Trophoblast cell (in vitro differentiated cells and primary cell): ENCODE measurements around the gene CARM1.

Experiments used
- DNase-seq, 2 donors: peaks; one replicate each; pipeline ENCODE4 v3.0.0-alpha.2; 2016
- H2AFZ ChIP-seq: 2 replicates; pipeline ENCODE4 v1.6.1; 2013; ENCODE audit warnings: low read length, moderate library complexity, mild to moderate bottlenecking; ENCODE audit not compliant: insufficient read depth, poor library complexity
- H2AK5ac ChIP-seq: 2 replicates; pipeline ENCODE4 v1.6.1; 2013; ENCODE audit warnings: mild to moderate bottlenecking, low read length
- H2BK120ac ChIP-seq: 2 replicates; pipeline ENCODE4 v1.6.1; 2013; ENCODE audit warnings: low read length, mild to moderate bottlenecking, moderate library complexity; ENCODE audit not compliant: insufficient read depth, poor library complexity
- H2BK12ac ChIP-seq: 2 replicates; pipeline ENCODE4 v1.6.1; 2013; ENCODE audit warnings: mild to moderate bottlenecking, low read length, moderate library complexity
- H2BK5ac ChIP-seq: 2 replicates; pipeline ENCODE4 v1.6.1; 2013; ENCODE audit warnings: low read length, low read depth, moderate library complexity, mild to moderate bottlenecking; ENCODE audit not compliant: poor library complexity
- H3K14ac ChIP-seq: 2 replicates; pipeline ENCODE4 v1.6.1; 2013; ENCODE audit warnings: mild to moderate bottlenecking, low read length
- H3K18ac ChIP-seq: 2 replicates; pipeline ENCODE4 v1.6.1; 2013; ENCODE audit warnings: mild to moderate bottlenecking, low read length
- H3K23ac ChIP-seq: 2 replicates; pipeline ENCODE4 v1.6.1; 2013; ENCODE audit warnings: low read length
- H3K27ac ChIP-seq: 2 replicates; pipeline ENCODE4 v1.5.1; 2013; ENCODE audit warnings: low read depth, mild to moderate bottlenecking, inconsistent platforms, low read length, moderate library complexity
- H3K27me3 ChIP-seq: 2 replicates; pipeline ENCODE4 v1.6.1; 2013; ENCODE audit warnings: inconsistent platforms, mild to moderate bottlenecking, low read length, moderate library complexity; ENCODE audit not compliant: insufficient read depth
- H3K36me3 ChIP-seq, 2 experiments: 1 replicate in 1 of 2; 2 replicates in 1 of 2; pipeline ENCODE4 v1.6.1; 2013; ENCODE audit warnings: low read length in 2 of 2, mild to moderate bottlenecking in 2 of 2, moderate library complexity in 1 of 2; ENCODE audit not compliant: insufficient read depth in 2 of 2, control insufficient read depth in 1 of 2
- H3K4ac ChIP-seq: 2 replicates; pipeline ENCODE4 v1.6.1; 2013; ENCODE audit warnings: low read depth, mild to moderate bottlenecking, low read length, moderate library complexity
- H3K4me1 ChIP-seq, 2 experiments: 1 replicate in 1 of 2; 2 replicates in 1 of 2; pipeline ENCODE4 v1.6.1; 2013; ENCODE audit warnings: low read length in 2 of 2, mild to moderate bottlenecking in 2 of 2, moderate library complexity in 1 of 2; ENCODE audit not compliant: insufficient read depth in 2 of 2, control insufficient read depth in 1 of 2
- H3K4me2 ChIP-seq: 2 replicates; pipeline ENCODE4 v1.6.1; 2013; ENCODE audit warnings: inconsistent platforms, mild to moderate bottlenecking, low read length, moderate library complexity
- H3K4me3 ChIP-seq: 2 replicates; pipeline ENCODE4 v1.5.1; 2013; ENCODE audit warnings: mild to moderate bottlenecking, low read depth, low read length, inconsistent platforms
- H3K79me1 ChIP-seq: one replicate; pipeline ENCODE4 v1.6.1; 2013; ENCODE audit warnings: low read length
- H3K79me2 ChIP-seq: 2 replicates; pipeline ENCODE4 v1.6.1; 2013; ENCODE audit warnings: low read length, mild to moderate bottlenecking; ENCODE audit not compliant: control insufficient read depth, insufficient read depth, poor library complexity
- H3K9ac ChIP-seq: 2 replicates; pipeline ENCODE4 v1.6.1; 2013; ENCODE audit warnings: mild to moderate bottlenecking, low read length
- H3K9me3 ChIP-seq: 2 replicates; pipeline ENCODE4 v1.6.1; 2013; ENCODE audit warnings: low read depth, mild to moderate bottlenecking, control low read depth, inconsistent platforms, low read length; ENCODE audit not compliant: insufficient read depth
- H4K12ac ChIP-seq: 2 replicates; pipeline ENCODE4 v1.6.1; 2013; ENCODE audit warnings: low read depth, mild to moderate bottlenecking, low read length, moderate library complexity
- H4K8ac ChIP-seq: 2 replicates; pipeline ENCODE4 v1.6.1; 2013; ENCODE audit warnings: low read depth, mild to moderate bottlenecking, low read length, moderate library complexity
- H4K91ac ChIP-seq: one replicate; pipeline ENCODE4 v1.6.1; 2013; ENCODE audit warnings: low read depth, mild to moderate bottlenecking, low read length, moderate library complexity
- WGBS: extraction: QIAGEN DNeasy Blood & Tissue Kit; methylation state at CpG from one replicate; pipeline ENCODE4 v1.1.7; 2013; ENCODE audit warnings: missing lambda C conversion rate; ENCODE audit not compliant: insufficient read length, insufficient coverage; ENCODE audit errors: extremely low coverage; 5-methylcytosine and 5-hydroxymethylcytosine counted together

Gene CARM1

DNA sequence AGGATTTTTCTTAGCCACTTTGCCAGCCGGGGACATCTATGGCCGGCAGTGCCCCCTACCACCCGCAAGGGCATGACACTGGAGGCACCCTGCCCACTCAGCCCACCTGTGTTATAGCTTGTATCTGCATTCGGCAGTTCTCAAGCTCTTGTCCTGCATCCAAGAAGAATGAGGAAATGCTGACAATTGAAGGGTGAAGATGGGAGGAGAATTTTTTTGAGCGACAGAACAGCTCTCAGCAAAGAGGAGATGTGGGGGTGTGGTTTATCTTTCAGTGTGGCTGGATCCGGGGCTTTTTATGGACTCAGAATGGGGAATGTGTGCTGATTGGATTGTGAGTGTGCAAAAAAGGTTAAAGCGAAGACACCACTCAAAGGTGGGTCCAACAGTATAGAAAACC is 28.6 kb upstream of the CARM1 start:
- Histone ChIP-seq H3K9ac (no peak overlapping the region), H3K18ac (no peak overlapping the region), H3K14ac (no peak overlapping the region), H3K27me3 (no peaks in the 10 kb centered on the region), H3K36me3 (no peaks in the 10 kb centered on the region), H2BK5ac (no peak overlapping the region), H2BK12ac (no peak overlapping the region), H3K4ac (no peak overlapping the region), H4K91ac (no peak overlapping the region), H2AK5ac (no peak overlapping the region), H4K12ac (no peak overlapping the region), H3K79me1 (no peaks in the 10 kb centered on the region), H3K4me3 (no peak overlapping the region), H4K8ac (no peak overlapping the region), H3K23ac (no peak overlapping the region), H3K9me3 (no peaks in the 10 kb centered on the region), H2BK120ac (no peak overlapping the region), H3K4me1 (no peaks in the 10 kb centered on the region), H2AFZ (no peak overlapping the region), H3K79me2 (no peaks in the 10 kb centered on the region), H3K27ac (no peak overlapping the region), H3K4me2 (no peak overlapping the region)
- no CpG with 5 or more reads among the region's 7 CpGs for WGBS
- DNase-seq = no peak

DNA sequence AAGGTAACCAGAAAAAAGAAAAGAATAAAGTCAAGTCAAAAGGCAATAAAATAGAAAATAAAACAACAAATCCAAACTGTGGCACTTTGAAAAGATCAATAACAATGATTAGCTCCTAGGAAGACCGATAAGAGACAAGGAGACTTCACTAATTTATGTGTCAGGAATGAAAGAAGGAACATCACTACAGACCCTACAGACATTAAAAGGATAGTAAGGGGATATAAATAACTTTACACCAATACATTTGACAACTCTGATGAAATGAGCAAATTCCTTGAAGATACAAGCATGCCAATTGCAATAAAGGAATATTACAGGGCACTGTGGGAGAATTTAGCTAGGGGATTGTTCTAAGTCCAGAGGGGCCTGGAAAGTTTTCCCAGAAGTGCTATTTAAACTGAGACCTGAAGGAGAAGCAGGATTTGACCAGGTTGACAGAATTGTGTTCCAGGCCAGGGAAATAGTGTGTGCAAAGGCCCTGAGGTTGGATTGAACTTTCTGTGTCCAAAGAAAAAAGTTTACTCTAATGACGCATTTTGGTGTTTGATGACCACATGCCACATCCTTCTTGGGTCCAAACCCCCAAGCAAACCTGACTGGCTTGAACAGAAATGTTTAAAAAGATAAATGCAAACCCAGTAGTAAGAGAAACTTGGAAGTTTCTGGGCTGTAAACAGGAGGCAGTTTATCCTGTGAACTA is 24.7 kb upstream of the CARM1 start:
- Histone ChIP-seq H3K4ac (no peak overlapping the region), H4K12ac (no peak overlapping the region), H3K27ac (no peak overlapping the region), H3K4me3 (no peak overlapping the region), H3K4me1 (no peaks in the 10 kb centered on the region), H3K4me2 (no peak overlapping the region), H2BK5ac (no peak overlapping the region), H3K9ac (no peak overlapping the region), H2BK120ac (no peak overlapping the region), H4K91ac (no peak overlapping the region), H3K23ac (no peak overlapping the region), H3K36me3 (no peaks in the 10 kb centered on the region), H4K8ac (no peak overlapping the region), H3K14ac (no peak overlapping the region), H3K18ac (no peak overlapping the region), H2AK5ac (no peak overlapping the region), H2AFZ (no peak overlapping the region), H3K9me3 (no peaks in the 10 kb centered on the region), H2BK12ac (no peak overlapping the region), H3K27me3 (no peaks in the 10 kb centered on the region), H3K79me1 (no peaks in the 10 kb centered on the region), H3K79me2 (no peaks in the 10 kb centered on the region)
- no CpG with 5 or more reads among the region's 2 CpGs for WGBS
- no peak for DNase-seq

DNA sequence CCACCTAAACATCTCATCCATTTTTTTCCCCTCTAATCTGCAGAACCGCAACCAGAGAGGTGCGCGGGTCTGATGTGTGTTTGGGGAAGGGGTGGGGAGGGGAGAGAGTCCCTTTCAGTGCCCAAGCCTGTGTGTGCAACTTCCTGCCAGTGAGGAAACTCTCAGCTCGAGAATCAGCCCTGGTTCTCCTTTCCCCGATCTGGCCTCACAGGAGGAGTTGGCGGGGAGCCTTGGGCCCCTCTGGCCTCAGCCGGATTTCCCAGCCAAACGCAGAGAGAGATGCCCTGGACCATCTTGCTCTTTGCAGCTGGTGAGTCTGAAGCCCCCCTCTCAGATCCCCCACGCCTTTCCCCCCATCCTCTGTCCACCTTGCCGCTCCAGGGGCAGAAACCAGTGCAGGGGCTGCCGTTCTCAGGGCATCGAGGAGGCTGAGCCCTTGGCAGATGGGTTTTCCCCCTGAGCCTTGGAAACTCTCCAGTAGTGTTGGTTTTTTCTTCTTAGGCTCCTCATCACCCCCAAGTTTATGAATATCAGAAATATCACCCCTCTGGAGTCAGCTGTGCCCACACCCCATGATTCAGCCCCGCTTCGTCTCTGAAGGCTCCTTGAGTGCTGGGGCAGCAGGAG is 23.0 kb upstream of the CARM1 start, which contains the start of gene C19orf38:
Gene C19orf38, plus strand, starts transcription at position 186 of the 627 bp plus-strand sequence. Its CDS starts 94 bp downstream, at position 280.
- no peaks in the 10 kb centered on the region for H3K36me3 ChIP-seq
- H4K12ac ChIP-seq = no peak within 1 kb of the TSS
- H3K27ac ChIP-seq = no peak within 1 kb of the TSS
- H3K27me3 ChIP-seq = no peaks in the 10 kb centered on the region
- no peak within 1 kb of the TSS for H2BK12ac ChIP-seq
- no peak within 1 kb of the TSS for H2AK5ac ChIP-seq
- H2AFZ ChIP-seq = no peak within 1 kb of the TSS
- H3K9me3 ChIP-seq = peaks cover 3% of the 10 kb centered on the region
- H2BK5ac ChIP-seq = no peak within 1 kb of the TSS
- no peak within 1 kb of the TSS for H3K18ac ChIP-seq
- H3K14ac ChIP-seq = no peak within 1 kb of the TSS
- WGBS = no CpG with 5 or more reads among the region's 14 CpGs
- H3K79me2 ChIP-seq = no peaks in the 10 kb centered on the region
- H3K4me3 ChIP-seq = no peak within 1 kb of the TSS
- no peak within 1 kb of the TSS for H4K8ac ChIP-seq
- no peak within 1 kb of the TSS for H3K23ac ChIP-seq
- no peaks in the 10 kb centered on the region for H3K79me1 ChIP-seq
- H3K4me1 ChIP-seq = no peaks in the 10 kb centered on the region
- no peak within 1 kb of the TSS for H4K91ac ChIP-seq
- no peak for DNase-seq
- H3K4me2 ChIP-seq = no peak within 1 kb of the TSS
- H3K4ac ChIP-seq = no peak within 1 kb of the TSS
- no peak within 1 kb of the TSS for H2BK120ac ChIP-seq
- no peak within 1 kb of the TSS for H3K9ac ChIP-seq

DNA sequence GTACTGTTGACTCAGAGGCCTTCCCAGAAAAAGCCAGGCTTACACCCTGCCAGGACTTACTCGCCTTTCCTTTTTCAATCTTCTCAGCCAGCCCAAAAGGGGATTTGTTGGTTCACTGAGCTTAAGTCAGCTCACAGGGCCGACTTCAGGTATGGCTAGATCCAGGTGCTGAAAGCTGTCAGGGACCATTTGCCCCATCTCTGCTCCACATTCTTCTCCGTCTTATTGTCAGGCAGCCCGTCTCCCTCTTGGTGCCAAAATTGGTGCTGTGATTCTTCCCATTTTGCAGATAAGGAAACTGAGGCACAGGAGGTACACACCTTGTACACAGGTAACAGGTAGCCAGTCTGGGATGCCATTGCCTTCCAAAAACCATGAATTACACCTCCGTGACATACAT is 20.7 kb upstream of the CARM1 start:
- no CpG with 5 or more reads among the region's 5 CpGs for WGBS
- H3K9ac ChIP-seq = no peak overlapping the region
- H3K4me3 ChIP-seq = no peak overlapping the region
- no peaks in the 10 kb centered on the region for H3K36me3 ChIP-seq
- no peak overlapping the region for H3K4me2 ChIP-seq
- H3K14ac ChIP-seq = no peak overlapping the region
- no peak overlapping the region for H2BK12ac ChIP-seq
- no peak for DNase-seq
- no peak overlapping the region for H2BK5ac ChIP-seq
- no peak overlapping the region for H3K27ac ChIP-seq
- no peaks in the 10 kb centered on the region for H3K79me1 ChIP-seq
- H4K8ac ChIP-seq = no peak overlapping the region
- H4K12ac ChIP-seq = no peak overlapping the region
- H3K27me3 ChIP-seq = no peaks in the 10 kb centered on the region
- H3K4me1 ChIP-seq = no peaks in the 10 kb centered on the region
- H2AFZ ChIP-seq = no peak overlapping the region
- no peak overlapping the region for H3K23ac ChIP-seq
- H2AK5ac ChIP-seq = no peak overlapping the region
- no peak overlapping the region for H2BK120ac ChIP-seq
- H3K9me3 ChIP-seq = peaks cover 3% of the 10 kb centered on the region
- H3K18ac ChIP-seq = no peak overlapping the region
- no peak overlapping the region for H3K4ac ChIP-seq
- no peak overlapping the region for H4K91ac ChIP-seq
- H3K79me2 ChIP-seq = no peaks in the 10 kb centered on the region
